Measurements from ENCODE around the gene KIAA1328.

KIAA1328 gene

DNA sequence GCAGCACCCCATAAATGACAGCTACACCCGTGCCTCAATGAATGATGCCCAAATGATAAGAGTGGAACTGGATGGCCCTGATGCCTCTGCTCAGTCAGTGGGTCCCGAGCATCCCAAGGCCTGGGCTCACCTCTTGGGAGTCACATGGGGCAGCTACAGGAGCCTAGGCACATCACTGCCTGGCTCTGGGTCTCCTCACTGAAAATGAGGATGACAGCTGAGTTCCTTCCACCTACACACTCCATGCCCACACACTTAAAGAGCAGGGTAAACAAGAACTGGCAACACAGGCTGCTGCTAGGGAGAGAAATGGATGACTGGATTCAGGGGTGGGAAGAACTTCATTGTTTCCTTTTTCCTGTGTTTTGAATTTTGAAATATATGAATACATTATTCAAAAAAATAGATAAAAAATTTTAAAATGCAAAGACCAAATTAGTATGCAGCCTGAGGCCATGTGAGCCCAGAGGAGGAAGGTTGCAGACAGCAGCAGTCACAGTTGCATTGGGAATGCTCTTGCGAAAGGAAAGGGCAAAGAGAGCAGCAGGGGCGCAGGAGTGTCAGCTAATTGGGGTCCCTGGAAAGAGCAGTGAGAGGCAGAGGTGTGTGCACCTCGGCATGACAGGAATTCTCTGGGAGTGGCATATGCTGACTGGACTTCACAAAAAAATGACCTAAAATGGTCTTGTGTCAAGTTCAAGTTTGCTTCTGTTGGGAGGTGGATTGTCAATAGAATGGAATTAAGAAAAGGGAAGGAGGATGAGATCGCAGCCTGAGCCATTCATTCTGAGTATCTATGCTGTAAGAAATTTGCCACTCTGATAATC lies 409.6 kb downstream of the KIAA1328 start:
- no peak for DNase-seq (ENCODE audit: low read depth)
- H3K4me3 ChIP-seq (ENCODE audit: control insufficient read depth, low read depth, low read length), result no peak overlapping the region
- no peak for TF ChIP-seq CTCF (conservative IDR thresholded peaks at IDR 0.05; ENCODE audit: control insufficient read depth, insufficient read depth, low read depth, low read length)

- no peak overlapping the region for H3K4me3 ChIP-seq (ENCODE audit: control insufficient read depth, low read depth, low read length)
- no peak for TF ChIP-seq CTCF (conservative IDR thresholded peaks at IDR 0.05; ENCODE audit: control insufficient read depth, insufficient read depth, low read depth, low read length)
- DNase-seq (ENCODE audit: low read depth), result no peak
Observed at GRCh38 chr18:37242091-37242490, 413.2 kb downstream of the KIAA1328 start.

DNA sequence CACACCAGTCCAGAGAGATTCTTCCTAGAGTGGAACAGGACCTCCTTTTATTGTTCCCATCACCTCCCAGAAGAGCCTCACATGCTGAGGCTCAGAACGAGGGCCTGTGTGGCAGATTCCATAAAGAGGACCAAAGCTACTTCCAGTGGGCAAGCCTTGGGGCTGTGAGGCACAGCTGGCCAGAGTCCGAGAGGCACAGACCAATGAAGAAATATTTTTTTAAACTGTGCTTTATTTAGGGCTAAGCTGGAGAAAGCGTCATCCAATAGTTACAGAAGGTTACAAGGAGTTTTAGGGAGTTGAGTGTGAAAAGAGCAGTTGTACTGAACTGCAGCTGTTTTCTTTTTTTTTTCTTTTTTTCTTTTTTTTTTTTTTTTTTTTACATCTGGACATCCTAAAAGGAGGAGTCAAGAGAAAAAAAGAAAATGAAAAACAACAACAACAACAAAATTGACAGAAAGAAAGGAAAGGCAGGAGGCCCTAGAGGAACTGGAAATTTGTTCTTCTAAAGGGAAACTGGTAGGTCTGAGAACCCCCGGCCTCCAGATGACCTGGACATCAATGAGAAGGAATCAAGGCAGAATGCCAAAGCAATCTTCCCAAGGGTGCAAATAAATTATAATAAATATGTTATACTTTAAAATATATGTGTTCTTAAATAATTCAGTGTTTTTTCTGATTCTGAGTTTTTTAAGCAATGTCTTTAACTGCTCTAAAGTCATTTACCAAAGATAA lies 414.1 kb downstream of the KIAA1328 start:
- TF ChIP-seq CTCF (conservative IDR thresholded peaks at IDR 0.05; ENCODE audit: control insufficient read depth, insufficient read depth, low read depth, low read length), result no peak
- no peak overlapping the region for H3K4me3 ChIP-seq (ENCODE audit: control insufficient read depth, low read depth, low read length)
- DNase-seq (ENCODE audit: low read depth), result no peak

GRCh38 chr18:37243741-37244140 lies 414.8 kb downstream of the KIAA1328 start:
- H3K4me3 ChIP-seq (ENCODE audit: control insufficient read depth, low read depth, low read length), result no peak overlapping the region
- no peak for DNase-seq (ENCODE audit: low read depth)
- no peak for TF ChIP-seq CTCF (conservative IDR thresholded peaks at IDR 0.05; ENCODE audit: control insufficient read depth, insufficient read depth, low read depth, low read length)

DNA sequence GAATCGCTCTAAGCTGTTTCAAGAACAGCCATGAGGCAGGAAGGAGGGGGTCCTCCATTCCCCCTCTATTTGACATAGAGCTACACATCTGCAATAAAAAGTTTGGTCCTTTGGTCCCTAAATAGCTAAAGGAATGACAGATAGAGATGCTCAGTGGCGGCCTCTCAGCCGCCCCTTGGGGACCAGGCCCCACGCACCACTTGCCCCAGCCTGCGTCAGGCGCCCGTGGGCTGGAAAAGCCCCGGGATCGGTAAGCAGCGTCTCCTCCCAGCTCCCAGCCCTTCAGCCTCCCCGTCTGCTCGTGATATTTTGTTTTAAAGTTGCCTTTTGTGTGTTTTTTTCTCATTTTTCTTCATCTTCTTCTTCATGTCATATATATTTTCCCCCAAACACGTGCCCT lies 415.7 kb downstream of the KIAA1328 start:
- DNase-seq (ENCODE audit: low read depth), result no peak
- TF ChIP-seq CTCF (conservative IDR thresholded peaks at IDR 0.05; ENCODE audit: control insufficient read depth, insufficient read depth, low read depth, low read length), result no peak
- H3K4me3 ChIP-seq (ENCODE audit: control insufficient read depth, low read depth, low read length), result no peak overlapping the region

GRCh38 chr18:37246779-37247340 lies 417.9 kb downstream of the KIAA1328 start:
- no peak for TF ChIP-seq CTCF (conservative IDR thresholded peaks at IDR 0.05; ENCODE audit: control insufficient read depth, insufficient read depth, low read depth, low read length)
- DNase-seq (ENCODE audit: low read depth), result no peak
- H3K4me3 ChIP-seq (ENCODE audit: control insufficient read depth, low read depth, low read length), result no peak overlapping the region
